ENCODE results near the gene TUBA1A. TPM values are rescaled to one million over a fixed set of nuclear protein-coding genes. Genes with fewer than 3 reads are reported as not detected.
"Not testable (repeated sequence)": the region's sequence is repeated elsewhere in the genome, so short reads cannot be mapped to it uniquely, and the experiment has no call there.

Gene TUBA1A
- total RNA-seq, 1 donor from 2014 or later: 942 TPM

DNA sequence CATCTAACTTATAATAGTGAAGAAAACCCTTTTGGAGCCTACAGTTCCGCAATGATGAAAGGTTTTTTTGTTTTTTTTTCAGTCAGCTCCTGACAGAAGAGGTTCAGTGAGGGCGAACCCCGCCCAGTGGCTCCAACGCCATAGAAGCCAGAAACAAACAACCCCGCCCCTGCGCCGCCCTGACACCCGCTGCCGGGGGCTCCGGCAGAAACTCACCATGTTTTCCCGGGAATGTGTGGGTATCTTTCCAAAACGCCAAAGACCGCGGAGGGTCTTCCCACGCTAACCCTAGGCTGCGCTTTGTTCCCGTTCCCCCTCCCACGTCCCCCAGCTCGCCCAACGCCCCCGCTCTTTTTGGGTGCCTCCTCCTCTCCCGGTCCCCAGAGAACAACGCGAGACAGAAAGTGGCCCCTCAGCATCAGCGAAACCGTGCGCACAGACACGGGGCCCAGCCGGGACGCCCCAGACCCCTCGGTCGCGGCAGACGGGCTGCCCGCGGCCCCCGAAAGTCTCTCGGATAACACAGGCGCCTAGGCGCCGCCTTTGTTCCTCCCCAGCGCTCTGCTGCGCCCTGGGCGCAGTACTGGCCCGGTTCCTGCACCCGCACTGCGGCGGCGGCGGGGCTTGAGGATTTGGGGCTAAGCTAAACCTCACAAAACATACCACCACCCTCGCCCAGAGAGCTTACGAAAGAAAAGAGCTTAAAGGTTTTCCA, 522 bp downstream of the TUBA1A start:
- H3K27ac ChIP-seq (ENCODE audit: low read depth, low read length): peak overlapping the region; percentile 97
- H3K4me1 ChIP-seq (ENCODE audit: control insufficient read depth in 3 of 3, insufficient read depth in 3 of 3, low read length in 3 of 3): peaks cover 0 to 10% (median 5%) of the 10 kb centered on the region in 3 donors
- H3K36me3 ChIP-seq (ENCODE audit: control insufficient read depth in 3 of 3, insufficient read depth in 3 of 3, low read length in 3 of 3): peaks cover 0 to 7% (median 3%) of the 10 kb centered on the region in 3 donors
- no peaks in the 10 kb centered on the region for H3K9me3 ChIP-seq (ENCODE audit: control insufficient read depth in 3 of 3, low read length in 3 of 3)
- peak overlapping the region; percentile 68 to 94 (median 91) for H3K4me3 ChIP-seq (ENCODE audit: low read length in 3 of 3)
- peak overlapping the region; percentile 85 to 89 (median 88) for H3K9ac ChIP-seq (ENCODE audit: low read depth in 1 of 3, low read length in 3 of 3)
- no peaks in the 10 kb centered on the region for H3K27me3 ChIP-seq (ENCODE audit: control insufficient read depth in 3 of 3, insufficient read depth in 3 of 3, low read length in 3 of 3)

DNA sequence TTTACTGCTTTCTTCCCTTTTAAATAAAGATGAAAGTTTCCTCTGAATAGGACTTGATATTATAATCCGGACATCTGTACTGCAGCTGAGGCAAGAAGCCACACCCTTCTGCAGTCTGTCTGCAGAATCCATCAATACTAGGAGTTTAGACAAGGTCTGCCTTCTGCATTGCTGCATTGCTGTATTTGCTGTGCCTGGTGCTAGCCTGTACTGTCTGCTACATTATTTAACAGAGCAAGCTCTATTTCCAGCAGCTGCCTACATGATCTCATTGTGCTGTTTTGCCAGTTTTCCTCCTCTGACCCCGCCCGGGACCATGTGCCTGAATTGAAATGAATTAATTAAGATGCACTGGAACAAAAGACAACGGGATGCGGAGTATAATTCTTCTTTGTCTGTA, 1.7 kb downstream of the TUBA1A start:
- Histone ChIP-seq H3K4me1 (ENCODE audit: control insufficient read depth in 3 of 3, insufficient read depth in 3 of 3, low read length in 3 of 3) (peaks cover 0 to 10% (median 5%) of the 10 kb centered on the region in 3 donors), H3K27ac (ENCODE audit: low read depth, low read length) (no peak overlapping the region), H3K9me3 (ENCODE audit: control insufficient read depth in 3 of 3, low read length in 3 of 3) (no peaks in the 10 kb centered on the region), H3K36me3 (ENCODE audit: control insufficient read depth in 3 of 3, insufficient read depth in 3 of 3, low read length in 3 of 3) (peaks cover 0 to 7% (median 3%) of the 10 kb centered on the region in 3 donors), H3K4me3 (ENCODE audit: low read length in 3 of 3) (peak overlapping the region; percentile 29 to 94 (median 49)), H3K27me3 (ENCODE audit: control insufficient read depth in 3 of 3, insufficient read depth in 3 of 3, low read length in 3 of 3) (no peaks in the 10 kb centered on the region), H3K9ac (ENCODE audit: low read depth in 1 of 3, low read length in 3 of 3) (peak overlapping the region in 2 of 3 donors; percentile 33 to 35)

DNA sequence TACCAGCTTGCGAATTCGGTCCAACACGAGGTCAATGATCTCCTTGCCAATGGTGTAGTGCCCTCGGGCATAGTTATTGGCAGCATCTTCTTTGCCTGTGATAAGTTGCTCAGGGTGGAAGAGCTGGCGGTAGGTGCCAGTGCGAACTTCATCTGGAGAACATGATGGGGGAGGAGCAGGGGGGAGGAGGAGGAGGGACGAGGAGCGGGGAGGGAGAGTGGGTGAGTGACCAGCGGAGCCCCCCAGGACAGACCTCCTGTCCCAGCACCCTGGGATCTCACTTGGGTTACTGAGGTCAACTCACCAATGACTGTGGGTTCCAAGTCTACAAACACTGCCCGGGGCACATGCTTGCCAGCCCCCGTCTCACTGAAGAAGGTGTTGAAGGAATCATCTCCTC, 2.6 kb downstream of the TUBA1A start:
- not testable (repeated sequence) for H3K9me3 ChIP-seq (ENCODE audit: control insufficient read depth in 3 of 3, low read length in 3 of 3); H3K27me3 ChIP-seq (ENCODE audit: control insufficient read depth in 3 of 3, insufficient read depth in 3 of 3, low read length in 3 of 3); H3K4me1 ChIP-seq (ENCODE audit: control insufficient read depth in 3 of 3, insufficient read depth in 3 of 3, low read length in 3 of 3); H3K9ac ChIP-seq (ENCODE audit: low read depth in 1 of 3, low read length in 3 of 3); H3K27ac ChIP-seq (ENCODE audit: low read depth, low read length); H3K4me3 ChIP-seq (ENCODE audit: low read length in 3 of 3); H3K36me3 ChIP-seq (ENCODE audit: control insufficient read depth in 3 of 3, insufficient read depth in 3 of 3, low read length in 3 of 3)

DNA sequence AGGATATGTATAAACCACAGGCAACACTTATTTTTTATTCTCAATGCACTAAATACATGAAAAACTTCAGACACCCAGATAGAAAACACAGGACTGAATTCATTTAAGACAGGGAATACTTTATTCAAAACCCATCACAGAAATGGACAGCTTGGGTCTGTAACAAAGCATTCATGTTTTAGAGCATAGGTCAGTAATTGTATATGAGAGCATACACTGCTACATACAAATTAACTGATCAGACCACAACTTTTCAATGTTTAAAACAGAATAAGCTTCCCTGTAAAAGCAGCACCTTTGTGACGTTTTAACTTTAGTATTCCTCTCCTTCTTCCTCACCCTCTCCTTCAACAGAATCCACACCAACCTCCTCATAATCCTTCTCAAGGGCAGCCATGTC, 4.2 kb downstream of the TUBA1A start:
- not testable (repeated sequence) for H3K27me3 ChIP-seq (ENCODE audit: control insufficient read depth in 3 of 3, insufficient read depth in 3 of 3, low read length in 3 of 3); H3K9me3 ChIP-seq (ENCODE audit: control insufficient read depth in 3 of 3, low read length in 3 of 3); H3K4me3 ChIP-seq (ENCODE audit: low read length in 3 of 3); H3K9ac ChIP-seq (ENCODE audit: low read depth in 1 of 3, low read length in 3 of 3); H3K4me1 ChIP-seq (ENCODE audit: control insufficient read depth in 3 of 3, insufficient read depth in 3 of 3, low read length in 3 of 3); H3K27ac ChIP-seq (ENCODE audit: low read depth, low read length); H3K36me3 ChIP-seq (ENCODE audit: control insufficient read depth in 3 of 3, insufficient read depth in 3 of 3, low read length in 3 of 3)

DNA sequence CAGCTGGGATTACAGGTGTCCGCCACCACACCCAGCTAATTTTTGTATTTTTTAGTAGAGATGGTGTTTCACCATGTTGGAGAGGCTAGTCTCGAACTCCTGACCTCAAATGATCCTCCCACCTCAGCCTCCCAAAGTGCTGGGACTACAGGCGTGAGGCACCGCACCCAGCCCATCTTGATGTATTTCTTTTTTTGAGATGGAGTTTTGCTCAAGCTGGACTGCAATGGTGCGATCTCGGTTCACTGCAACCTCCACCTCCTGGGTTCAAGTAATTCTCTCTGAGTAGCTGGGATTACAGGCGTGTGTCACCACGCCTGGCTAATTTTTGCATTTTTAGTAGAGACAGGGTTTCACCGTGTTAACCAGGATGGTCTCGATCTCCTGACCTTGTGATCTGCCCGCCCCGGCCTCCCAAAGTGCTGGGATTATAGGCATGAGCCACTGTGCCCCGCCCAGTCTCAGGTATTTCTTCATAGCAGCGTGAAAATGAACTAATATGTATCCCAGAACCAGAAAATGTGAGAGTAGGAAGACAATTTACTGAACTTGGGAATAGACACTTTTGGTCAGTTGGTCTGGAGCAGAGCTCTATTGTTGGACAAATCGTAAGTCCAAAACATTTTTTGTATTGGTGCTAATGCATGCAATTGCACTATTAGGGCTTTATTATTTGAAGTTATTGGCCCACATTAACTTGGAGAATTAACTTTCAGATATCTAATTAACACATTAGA, 5.5 kb downstream of the TUBA1A start:
- not testable (repeated sequence) for H3K9me3 ChIP-seq (ENCODE audit: control insufficient read depth in 3 of 3, low read length in 3 of 3); H3K27me3 ChIP-seq (ENCODE audit: control insufficient read depth in 3 of 3, insufficient read depth in 3 of 3, low read length in 3 of 3); H3K9ac ChIP-seq (ENCODE audit: low read depth in 1 of 3, low read length in 3 of 3); H3K4me3 ChIP-seq (ENCODE audit: low read length in 3 of 3); H3K4me1 ChIP-seq (ENCODE audit: control insufficient read depth in 3 of 3, insufficient read depth in 3 of 3, low read length in 3 of 3); H3K36me3 ChIP-seq (ENCODE audit: control insufficient read depth in 3 of 3, insufficient read depth in 3 of 3, low read length in 3 of 3); H3K27ac ChIP-seq (ENCODE audit: low read depth, low read length)

DNA sequence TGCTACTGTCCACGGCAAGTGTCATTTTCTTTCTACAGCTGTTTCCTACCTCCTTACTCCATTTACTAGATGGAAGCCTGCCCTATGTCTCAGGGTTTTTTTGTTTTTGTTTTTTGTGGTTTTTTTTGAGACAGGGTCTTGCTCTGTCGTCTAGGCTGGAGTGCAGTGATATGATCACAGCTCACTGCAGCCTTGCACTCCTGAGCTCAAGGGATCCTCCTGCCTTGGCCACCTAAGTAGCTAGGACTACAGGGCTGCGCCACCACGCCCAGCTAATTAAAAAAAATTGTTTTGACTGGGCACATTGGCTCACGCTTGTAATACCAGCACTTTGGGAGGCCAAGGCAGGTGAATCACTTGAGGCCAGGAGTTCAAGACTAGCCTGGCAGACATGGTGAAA, 14.7 kb downstream of the TUBA1A start:
- H3K27me3 ChIP-seq (ENCODE audit: control insufficient read depth in 3 of 3, insufficient read depth in 3 of 3, low read length in 3 of 3): no peaks in the 10 kb centered on the region
- no peaks in the 10 kb centered on the region for H3K4me1 ChIP-seq (ENCODE audit: control insufficient read depth in 3 of 3, insufficient read depth in 3 of 3, low read length in 3 of 3)
- H3K9me3 ChIP-seq (ENCODE audit: control insufficient read depth in 3 of 3, low read length in 3 of 3): no peaks in the 10 kb centered on the region
- no peak overlapping the region for H3K9ac ChIP-seq (ENCODE audit: low read depth in 1 of 3, low read length in 3 of 3)
- no peak overlapping the region for H3K4me3 ChIP-seq (ENCODE audit: low read length in 3 of 3)
- no peak overlapping the region for H3K27ac ChIP-seq (ENCODE audit: low read depth, low read length)
- H3K36me3 ChIP-seq (ENCODE audit: control insufficient read depth in 3 of 3, insufficient read depth in 3 of 3, low read length in 3 of 3): no peaks in the 10 kb centered on the region

DNA sequence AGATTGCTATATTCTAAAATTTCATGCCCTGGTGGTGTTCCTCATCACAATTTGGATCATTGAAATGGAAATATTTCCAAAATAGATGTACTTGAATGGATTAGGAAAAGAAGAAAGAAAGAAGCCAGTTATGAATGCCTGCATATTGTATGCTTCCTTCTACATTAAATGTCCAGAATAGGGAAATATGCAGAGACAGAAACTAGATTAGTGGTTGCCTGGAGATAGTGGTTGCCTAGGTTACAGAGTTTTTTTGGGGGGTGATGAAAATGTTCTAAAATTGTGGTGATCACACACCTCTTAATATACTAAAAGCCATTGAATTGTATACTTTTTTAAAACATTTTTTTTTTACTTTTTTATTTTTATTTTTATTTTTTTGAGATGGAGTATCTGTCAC, 18.0 kb downstream of the TUBA1A start:
- H3K27ac ChIP-seq (ENCODE audit: low read depth, low read length): no peak overlapping the region
- H3K9ac ChIP-seq (ENCODE audit: low read depth in 1 of 3, low read length in 3 of 3): no peak overlapping the region
- no peaks in the 10 kb centered on the region for H3K27me3 ChIP-seq (ENCODE audit: control insufficient read depth in 3 of 3, insufficient read depth in 3 of 3, low read length in 3 of 3)
- H3K36me3 ChIP-seq (ENCODE audit: control insufficient read depth in 3 of 3, insufficient read depth in 3 of 3, low read length in 3 of 3): no peaks in the 10 kb centered on the region
- H3K4me3 ChIP-seq (ENCODE audit: low read length in 3 of 3): no peak overlapping the region
- no peaks in the 10 kb centered on the region for H3K9me3 ChIP-seq (ENCODE audit: control insufficient read depth in 3 of 3, low read length in 3 of 3)
- H3K4me1 ChIP-seq (ENCODE audit: control insufficient read depth in 3 of 3, insufficient read depth in 3 of 3, low read length in 3 of 3): no peaks in the 10 kb centered on the region

DNA sequence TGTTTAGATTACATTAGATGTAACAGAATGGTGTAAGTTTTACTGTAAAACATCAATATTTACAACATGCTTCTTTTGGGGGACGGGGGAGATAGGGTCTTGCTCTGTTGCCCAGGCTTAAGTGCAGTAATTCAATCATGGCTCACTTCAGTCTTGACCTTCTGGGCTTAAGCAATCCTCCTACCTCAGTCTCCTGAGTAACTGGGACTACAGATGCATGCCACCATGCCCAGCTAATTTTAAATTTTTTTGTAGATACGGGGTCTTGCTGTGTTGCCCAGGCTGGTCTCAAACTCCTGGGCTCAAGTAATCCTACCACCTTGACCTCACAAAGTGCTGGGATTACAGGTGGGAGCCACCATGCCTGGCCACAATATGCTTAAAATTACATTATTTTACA, 23.8 kb downstream of the TUBA1A start:
- no peaks in the 10 kb centered on the region for H3K27me3 ChIP-seq (ENCODE audit: control insufficient read depth in 3 of 3, insufficient read depth in 3 of 3, low read length in 3 of 3)
- H3K9ac ChIP-seq (ENCODE audit: low read depth in 1 of 3, low read length in 3 of 3): no peak overlapping the region
- no peaks in the 10 kb centered on the region for H3K9me3 ChIP-seq (ENCODE audit: control insufficient read depth in 3 of 3, low read length in 3 of 3)
- peaks cover 0 to 5% (median 0%) of the 10 kb centered on the region in 3 donors for H3K4me1 ChIP-seq (ENCODE audit: control insufficient read depth in 3 of 3, insufficient read depth in 3 of 3, low read length in 3 of 3)
- H3K27ac ChIP-seq (ENCODE audit: low read depth, low read length): no peak overlapping the region
- no peak overlapping the region for H3K4me3 ChIP-seq (ENCODE audit: low read length in 3 of 3)
- no peaks in the 10 kb centered on the region for H3K36me3 ChIP-seq (ENCODE audit: control insufficient read depth in 3 of 3, insufficient read depth in 3 of 3, low read length in 3 of 3)

DNA sequence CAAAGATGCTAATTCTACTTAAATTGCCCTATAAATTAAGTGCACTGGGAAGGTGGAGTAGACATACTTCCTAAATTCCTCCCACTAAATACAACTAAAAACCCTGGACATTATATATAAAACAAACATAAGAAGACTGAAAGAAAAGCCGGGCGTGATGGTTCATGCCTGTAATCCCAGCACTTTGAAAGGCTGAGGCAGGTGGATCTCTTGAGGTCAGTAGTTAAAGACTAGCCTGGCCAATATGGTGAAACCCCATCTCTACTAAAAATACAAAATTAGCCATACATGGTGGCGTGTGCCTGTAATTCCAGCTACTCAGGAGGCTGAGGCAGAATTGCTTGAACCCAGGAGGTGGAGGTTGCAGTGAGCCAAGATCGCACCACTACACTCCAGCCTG, 27.0 kb downstream of the TUBA1A start:
- not testable (repeated sequence) for H3K27ac ChIP-seq (ENCODE audit: low read depth, low read length); H3K9ac ChIP-seq (ENCODE audit: low read depth in 1 of 3, low read length in 3 of 3); H3K27me3 ChIP-seq (ENCODE audit: control insufficient read depth in 3 of 3, insufficient read depth in 3 of 3, low read length in 3 of 3); H3K4me1 ChIP-seq (ENCODE audit: control insufficient read depth in 3 of 3, insufficient read depth in 3 of 3, low read length in 3 of 3); H3K9me3 ChIP-seq (ENCODE audit: control insufficient read depth in 3 of 3, low read length in 3 of 3); H3K36me3 ChIP-seq (ENCODE audit: control insufficient read depth in 3 of 3, insufficient read depth in 3 of 3, low read length in 3 of 3); H3K4me3 ChIP-seq (ENCODE audit: low read length in 3 of 3)

DNA sequence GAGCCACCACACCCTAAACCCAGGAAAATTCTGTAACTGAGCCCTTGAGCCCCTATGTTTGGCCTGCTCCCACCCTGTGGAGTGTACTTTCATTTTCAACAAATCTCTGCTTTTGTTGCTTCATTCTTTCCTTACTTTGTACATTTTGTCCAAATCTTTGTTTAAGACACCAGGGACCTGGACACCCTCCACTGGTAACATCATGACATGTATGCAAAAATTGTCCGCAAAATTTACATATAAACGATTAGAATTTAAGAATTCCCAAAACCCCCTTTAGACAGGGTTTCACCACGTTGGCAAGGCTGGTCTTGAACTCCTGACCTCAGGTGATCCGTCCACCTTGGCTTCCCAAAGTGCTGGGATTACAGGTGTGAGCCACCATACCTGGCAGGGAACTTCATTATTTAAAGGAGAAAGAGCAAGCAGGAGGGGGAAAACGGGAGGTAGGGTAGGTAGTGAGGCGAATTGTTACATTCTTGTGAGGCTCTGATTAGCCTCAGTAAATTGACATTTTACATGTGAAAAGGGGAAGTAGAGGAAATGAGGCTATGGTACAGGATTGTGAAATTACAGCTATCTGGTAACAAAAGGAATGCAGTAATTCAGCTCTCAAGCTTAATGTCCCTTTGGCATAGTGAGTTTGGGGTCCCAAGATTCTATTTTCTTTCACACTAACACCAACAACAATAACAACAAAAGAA, 27.6 kb downstream of the TUBA1A start:
- Histone ChIP-seq H3K9ac (ENCODE audit: low read depth in 1 of 3, low read length in 3 of 3) (no peak overlapping the region), H3K27ac (ENCODE audit: low read depth, low read length) (no peak overlapping the region), H3K4me3 (ENCODE audit: low read length in 3 of 3) (no peak overlapping the region), H3K4me1 (ENCODE audit: control insufficient read depth in 3 of 3, insufficient read depth in 3 of 3, low read length in 3 of 3) (peaks cover 0 to 5% (median 0%) of the 10 kb centered on the region in 3 donors), H3K27me3 (ENCODE audit: control insufficient read depth in 3 of 3, insufficient read depth in 3 of 3, low read length in 3 of 3) (no peaks in the 10 kb centered on the region), H3K36me3 (ENCODE audit: control insufficient read depth in 3 of 3, insufficient read depth in 3 of 3, low read length in 3 of 3) (no peaks in the 10 kb centered on the region), H3K9me3 (ENCODE audit: control insufficient read depth in 3 of 3, low read length in 3 of 3) (no peaks in the 10 kb centered on the region)

Measured in skeletal muscle tissue (tissue), 4 donors.